Muscle of back (tissue), 13 donors: ENCODE measurements around the gene MYORG. TPM values are rescaled to one million over a fixed set of nuclear protein-coding genes. Genes with fewer than 3 reads are reported as not detected.

ENCODE experiments used
- DNase-seq, 3 donors: peaks; one replicate each; pipeline versions ENCODE4 v3.0.0 to v3.0.0-alpha.2; 2013
- long read RNA-seq, 9 donors: transcript quantifications; one replicate each; lab custom pipeline, GENCODE V29; 2026
- polyA plus RNA-seq, 10 donors: library from polyadenylated mRNA; unstranded; fragments of 120-200 nt; gene quantifications; one replicate each; pipeline ENCODE4 v1.2.1, GENCODE V29; 2013; ENCODE audit not compliant: insufficient read length in 10 of 10

The MYORG gene
- polyA plus RNA-seq = 10 to 100 TPM; 11.3 to 18.9 (median 16.8) TPM
- long read RNA-seq, donor 1, full-length matches to known transcripts = 5 of 5 reads
- long read RNA-seq, donor 1, partial matches to known transcripts = 0 of 5 reads
- long read RNA-seq, donor 1, other reads (novel, unspliced or antisense) = 0 of 5 reads
- long read RNA-seq, donor 2, full-length matches to known transcripts = 3 of 3 reads
- long read RNA-seq, donor 2, partial matches to known transcripts = 0 of 3 reads
- long read RNA-seq, donor 2, other reads (novel, unspliced or antisense) = 0 of 3 reads
- long read RNA-seq, donor 3 = 0 reads
- long read RNA-seq, donor 4, full-length matches to known transcripts = 3 of 3 reads
- long read RNA-seq, donor 4, partial matches to known transcripts = 0 of 3 reads
- long read RNA-seq, donor 4, other reads (novel, unspliced or antisense) = 0 of 3 reads
- long read RNA-seq, donor 5, full-length matches to known transcripts = 4 of 4 reads
- long read RNA-seq, donor 5, partial matches to known transcripts = 0 of 4 reads
- long read RNA-seq, donor 5, other reads (novel, unspliced or antisense) = 0 of 4 reads
- long read RNA-seq, donor 6, full-length matches to known transcripts = 2 of 2 reads
- long read RNA-seq, donor 6, partial matches to known transcripts = 0 of 2 reads
- long read RNA-seq, donor 6, other reads (novel, unspliced or antisense) = 0 of 2 reads
- long read RNA-seq, donor 7, full-length matches to known transcripts = 7 of 7 reads
- long read RNA-seq, donor 7, partial matches to known transcripts = 0 of 7 reads
- long read RNA-seq, donor 7, other reads (novel, unspliced or antisense) = 0 of 7 reads
- long read RNA-seq, donor 8 = 0 reads
- long read RNA-seq, donor 9, full-length matches to known transcripts = 1 of 1 reads
- long read RNA-seq, donor 9, partial matches to known transcripts = 0 of 1 reads
- long read RNA-seq, donor 9, other reads (novel, unspliced or antisense) = 0 of 1 reads

GRCh38 chr9:34376596-34377403 lies at the start of gene MYORG:
MYORG (minus strand) TSS chr9:34376898; CDS start chr9:34372943, 3,955 bp downstream.
- DNase-seq = peak; percentile 80 to 93 (median 81)

GRCh38 chr9:34419716-34420504 lies 43.2 kb upstream of the MYORG start:
- no peak for DNase-seq

DNA sequence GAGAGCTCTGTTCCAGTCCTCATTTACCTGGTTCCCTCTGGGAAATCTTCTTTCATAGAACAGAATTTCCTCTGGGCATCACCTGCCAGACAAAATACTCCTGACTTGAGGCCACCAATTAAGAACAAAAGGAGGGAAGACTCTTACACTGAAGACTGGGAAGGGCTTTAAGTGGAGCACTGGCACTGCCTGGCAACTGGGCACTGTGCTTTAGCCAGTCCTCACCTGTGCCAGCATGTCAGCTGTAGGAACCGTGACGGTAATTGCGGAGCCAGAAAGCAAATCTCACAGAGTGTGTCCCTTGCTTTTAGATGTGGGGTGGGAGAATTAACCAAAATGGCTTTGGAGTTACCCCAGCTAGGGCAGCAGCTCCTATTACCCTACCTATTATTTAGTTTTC lies 41.0 kb upstream of the MYORG start:
- DNase-seq = no peak

DNA sequence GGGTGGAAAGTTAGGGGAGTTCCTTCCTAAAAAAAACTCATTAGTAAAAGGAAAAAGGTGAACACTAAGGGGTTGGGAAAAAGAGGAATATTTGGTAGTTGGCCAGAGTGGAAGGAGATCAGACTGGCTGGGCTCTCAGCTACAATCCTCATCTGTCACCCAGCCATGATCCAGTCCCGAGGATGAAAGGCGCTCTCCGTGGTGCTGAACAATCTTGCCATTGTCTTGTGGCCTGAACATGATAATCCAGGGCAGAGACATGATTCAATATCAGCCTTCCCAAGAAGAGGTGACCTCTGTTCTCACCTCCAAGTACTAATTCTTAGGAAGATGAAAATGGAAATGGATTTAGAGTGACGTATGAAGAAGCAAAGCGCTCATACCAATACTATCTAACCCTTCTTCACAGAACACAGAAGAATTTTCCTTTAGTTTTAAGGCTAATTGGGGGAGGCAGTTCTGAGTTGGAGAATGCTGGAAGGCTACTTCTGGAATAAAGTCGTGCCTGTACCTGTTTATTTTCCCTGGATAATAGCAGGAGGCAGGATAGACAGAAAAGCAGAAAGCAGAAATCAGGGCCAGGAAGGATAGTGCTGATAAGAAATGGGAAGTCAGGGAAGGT lies 36.6 kb upstream of the MYORG start:
- DNase-seq = peak; percentile 59 to 77 (median 77)

DNA sequence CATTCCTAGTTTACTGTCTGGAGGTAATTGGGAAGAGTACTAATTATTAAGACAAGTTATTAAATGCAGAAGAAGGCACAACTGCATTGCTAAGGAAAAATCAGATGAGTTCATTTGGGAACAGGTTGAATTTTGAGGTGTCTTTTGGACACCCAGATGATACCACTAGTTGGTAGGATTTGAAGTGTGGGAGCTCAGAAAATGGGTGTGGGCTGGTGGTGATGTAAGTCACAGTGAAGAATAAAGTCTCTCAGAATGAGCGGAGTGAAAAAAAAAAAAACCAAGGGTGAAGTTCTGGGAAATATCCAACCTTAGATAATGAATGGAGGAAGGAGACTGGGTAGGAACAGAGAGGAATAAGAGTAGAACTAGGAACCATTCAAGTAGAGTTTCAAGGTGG lies 35.6 kb upstream of the MYORG start:
- no peak for DNase-seq

DNA sequence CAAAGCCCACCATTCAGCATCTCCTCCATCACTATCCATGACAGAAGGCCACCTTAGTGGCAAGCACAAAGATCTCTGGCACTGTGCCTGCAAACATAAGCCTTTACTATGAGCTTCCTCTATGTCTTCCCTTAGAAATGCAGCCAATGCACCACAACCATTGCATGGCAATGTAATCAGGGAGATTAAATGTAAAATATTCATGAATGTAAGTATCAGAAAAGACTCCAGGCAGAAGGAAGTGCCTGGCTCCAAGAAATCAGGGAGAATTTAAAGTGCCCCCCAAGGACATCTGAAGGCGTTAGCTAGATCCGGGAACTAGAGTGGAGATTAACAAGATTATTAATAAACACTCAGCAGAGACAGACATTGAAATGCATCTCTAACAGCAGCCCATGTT lies 32.5 kb upstream of the MYORG start:
- no peak for DNase-seq

DNA sequence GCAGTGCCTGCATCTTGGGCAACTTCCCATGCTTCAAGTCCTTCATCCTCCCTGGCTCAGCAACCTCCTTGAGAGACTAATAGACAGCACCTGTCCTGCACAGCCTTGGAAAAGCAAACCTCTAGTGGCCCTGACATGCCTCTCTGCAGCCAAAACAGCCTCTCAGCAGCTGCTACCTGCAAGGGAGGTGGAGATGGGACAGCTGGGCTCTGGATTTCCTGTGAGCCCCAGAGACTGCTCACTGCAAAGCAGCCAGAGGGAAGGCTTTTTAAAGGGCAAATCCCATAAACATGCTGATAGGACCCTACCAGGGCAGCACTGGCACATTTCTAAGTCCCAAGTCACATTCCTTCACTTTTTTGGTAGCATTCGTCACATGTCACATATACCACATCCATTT lies 31.5 kb upstream of the MYORG start:
- no peak for DNase-seq

GRCh38 chr9:34406219-34406618 lies 29.5 kb upstream of the MYORG start:
- no peak for DNase-seq

DNA sequence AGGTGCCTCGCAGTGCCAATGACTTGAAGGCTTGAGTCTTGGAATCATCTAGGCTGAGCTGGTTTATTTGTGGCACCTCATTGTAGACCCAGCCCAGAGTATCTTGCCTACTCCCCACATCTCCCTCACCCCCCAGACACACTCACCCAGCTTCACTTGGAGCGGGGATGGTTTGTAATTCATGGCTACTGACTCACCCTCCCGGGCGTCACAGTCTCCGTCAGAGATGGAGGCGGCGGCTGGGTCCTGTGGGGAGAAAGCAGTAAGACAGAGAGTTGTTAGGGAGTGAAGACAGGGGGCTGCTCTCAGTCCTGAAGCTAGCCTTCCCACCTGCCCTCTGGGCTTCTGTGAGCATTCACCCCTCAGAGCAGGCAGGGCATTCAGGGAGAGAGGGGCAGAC lies 29.0 kb upstream of the MYORG start:
- no peak for DNase-seq

- peak; percentile 41 to 65 (median 52) for DNase-seq
Observed at GRCh38 chr9:34403554-34404380, 27.1 kb upstream of the MYORG start.

GRCh38 chr9:34400686-34401602 lies 24.2 kb upstream of the MYORG start:
- no peak for DNase-seq

- DNase-seq = no peak
Observed at GRCh38 chr9:34400275-34400674, 23.6 kb upstream of the MYORG start.

- no peak for DNase-seq
Observed at GRCh38 chr9:34399729-34400128, 23.0 kb upstream of the MYORG start.

DNA sequence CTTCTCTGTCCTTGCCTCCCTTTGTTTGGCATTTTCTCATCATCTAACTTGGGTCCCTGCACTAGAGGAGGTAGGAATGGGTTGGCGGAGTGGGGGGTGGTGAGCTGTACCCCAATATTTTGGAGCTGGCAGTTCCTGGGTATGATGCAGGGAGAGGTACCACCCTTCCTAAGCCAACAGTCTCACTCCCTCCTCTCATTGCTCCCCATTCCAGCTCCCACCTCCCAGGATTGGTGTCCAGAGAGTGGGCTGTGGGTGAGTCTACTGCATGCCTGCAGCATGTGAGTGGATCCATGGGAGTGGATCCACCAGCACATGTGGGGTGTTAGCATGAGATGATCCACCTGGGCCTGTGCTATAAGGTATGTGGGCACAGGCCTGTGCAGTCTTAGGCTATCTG lies 22.2 kb upstream of the MYORG start:
- no peak for DNase-seq

- no peak for DNase-seq
Observed at GRCh38 chr9:34396276-34397214, 19.8 kb upstream of the MYORG start.

GRCh38 chr9:34392511-34392910 lies 15.8 kb upstream of the MYORG start:
- no peak for DNase-seq

DNA sequence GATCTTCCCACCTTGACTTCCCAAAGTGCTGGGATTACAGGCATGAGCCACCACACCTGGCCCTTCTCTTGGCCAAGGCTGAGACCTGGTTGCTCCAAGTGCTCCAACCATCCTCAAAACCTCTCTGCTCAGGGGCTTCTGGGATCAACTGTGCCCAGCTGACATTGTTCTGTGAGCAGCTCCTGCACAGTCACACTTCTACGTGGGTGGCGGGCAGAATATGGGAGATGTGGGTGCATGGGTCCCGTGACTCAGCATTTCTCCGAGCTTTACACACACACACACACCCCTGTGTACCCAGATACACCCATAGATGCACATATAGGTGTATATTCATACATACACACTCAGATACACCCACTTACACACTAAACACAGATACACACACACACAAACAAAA lies 10.5 kb upstream of the MYORG start:
- no peak for DNase-seq
